Memory B cell (primary cell): Measurements from ENCODE around the gene CACNA1C.

Experiments used
- ATAC-seq: fragments of 150-1000 bp; cut with Tn5 transposase; 2 replicates; pipeline ENCODE4 v1.10.0; 2021; ENCODE audit warnings: low read depth, mild to moderate bottlenecking, moderate library complexity
- DNase-seq, 2 donors: peaks; one replicate each; pipeline ENCODE4 v3.0.0; 2022; ENCODE audit warnings: low spot score in 2 of 2
- H3K27ac Mint-ChIP-seq: one replicate; pipeline ENCODE4 v1.8.0; 2022; ENCODE audit warnings: mild to moderate bottlenecking, moderate library complexity, mixed read lengths
- H3K27me3 Mint-ChIP-seq: one replicate; pipeline ENCODE4 v1.8.0; 2022; ENCODE audit warnings: mixed read lengths
- H3K36me3 Mint-ChIP-seq: one replicate; pipeline ENCODE4 v1.8.0; 2022; ENCODE audit warnings: mild to moderate bottlenecking, mixed read lengths
- H3K4me1 Mint-ChIP-seq: one replicate; pipeline ENCODE4 v1.8.0; 2022; ENCODE audit warnings: mixed read lengths
- H3K4me3 Mint-ChIP-seq: one replicate; pipeline ENCODE4 v1.8.0; 2022; ENCODE audit warnings: mild to moderate bottlenecking, moderate library complexity, mixed read lengths
- H3K9me3 Mint-ChIP-seq: one replicate; pipeline ENCODE4 v1.8.0; 2022; ENCODE audit warnings: mixed read lengths

The CACNA1C gene

GRCh38 chr12:2555487-2556082 is 502.8 kb downstream of the CACNA1C start:
- ATAC-seq (no peak), DNase-seq (no peak)
- peaks cover 2% of the 10 kb centered on the region for H3K4me1 Mint-ChIP-seq
- H3K36me3 Mint-ChIP-seq, result no peaks in the 10 kb centered on the region
- H3K4me3 Mint-ChIP-seq, result no peak overlapping the region
- H3K27ac Mint-ChIP-seq, result no peak overlapping the region
- no peaks in the 10 kb centered on the region for H3K9me3 Mint-ChIP-seq
- H3K27me3 Mint-ChIP-seq, result peaks cover 7% of the 10 kb centered on the region

- no peak for DNase-seq
- no peaks in the 10 kb centered on the region for H3K9me3 Mint-ChIP-seq
- H3K4me3 Mint-ChIP-seq, result no peak overlapping the region
- peaks cover 7% of the 10 kb centered on the region for H3K27me3 Mint-ChIP-seq
- ATAC-seq, result no peak
- H3K36me3 Mint-ChIP-seq, result no peaks in the 10 kb centered on the region
- peaks cover 2% of the 10 kb centered on the region for H3K4me1 Mint-ChIP-seq
- no peak overlapping the region for H3K27ac Mint-ChIP-seq
Observed at GRCh38 chr12:2557597-2557996, 504.8 kb downstream of the CACNA1C start.

- Mint-ChIP-seq H3K9me3 (no peaks in the 10 kb centered on the region), H3K27me3 (peaks cover 11% of the 10 kb centered on the region), H3K4me1 (peaks cover 2% of the 10 kb centered on the region), H3K27ac (no peak overlapping the region), H3K4me3 (no peak overlapping the region), H3K36me3 (no peaks in the 10 kb centered on the region)
- no peak for ATAC-seq
- no peak for DNase-seq
Observed at GRCh38 chr12:2559931-2560330, 507.1 kb downstream of the CACNA1C start.

- Mint-ChIP-seq H3K27me3 (peaks cover 11% of the 10 kb centered on the region), H3K27ac (no peak overlapping the region), H3K9me3 (no peaks in the 10 kb centered on the region), H3K4me3 (no peak overlapping the region), H3K36me3 (no peaks in the 10 kb centered on the region), H3K4me1 (peaks cover 2% of the 10 kb centered on the region)
- ATAC-seq, result no peak
- DNase-seq, result no peak
Observed at GRCh38 chr12:2560356-2560755, 507.6 kb downstream of the CACNA1C start.

- no peak for DNase-seq
- no peak overlapping the region for H3K27ac Mint-ChIP-seq
Observed at GRCh38 chr12:2561367-2561766, 508.6 kb downstream of the CACNA1C start.

GRCh38 chr12:2562400-2562799 is 509.6 kb downstream of the CACNA1C start:
- ATAC-seq, result no peak
- Mint-ChIP-seq H3K4me3 (no peak overlapping the region), H3K27ac (no peak overlapping the region), H3K36me3 (no peaks in the 10 kb centered on the region), H3K4me1 (peaks cover 2% of the 10 kb centered on the region), H3K27me3 (peaks cover 9% of the 10 kb centered on the region), H3K9me3 (no peaks in the 10 kb centered on the region)
- DNase-seq, result no peak

More at GRCh38 chr12:2561367-2561766, 508.6 kb downstream of the CACNA1C start:
- Mint-ChIP-seq H3K4me1 (peaks cover 2% of the 10 kb centered on the region), H3K27me3 (peaks cover 11% of the 10 kb centered on the region), H3K9me3 (no peaks in the 10 kb centered on the region), H3K4me3 (no peak overlapping the region), H3K36me3 (no peaks in the 10 kb centered on the region)
- no peak for ATAC-seq

- Mint-ChIP-seq H3K27me3 (peaks cover 4% of the 10 kb centered on the region), H3K4me3 (no peak overlapping the region), H3K4me1 (peaks cover 2% of the 10 kb centered on the region), H3K27ac (no peak overlapping the region), H3K9me3 (no peaks in the 10 kb centered on the region), H3K36me3 (no peaks in the 10 kb centered on the region)
- no peak for DNase-seq
- no peak for ATAC-seq
Observed at GRCh38 chr12:2563709-2564108, 510.9 kb downstream of the CACNA1C start.

- Mint-ChIP-seq H3K4me3 (no peak overlapping the region), H3K27me3 (peaks cover 4% of the 10 kb centered on the region), H3K4me1 (no peaks in the 10 kb centered on the region), H3K27ac (no peak overlapping the region), H3K36me3 (no peaks in the 10 kb centered on the region), H3K9me3 (no peaks in the 10 kb centered on the region)
- no peak for ATAC-seq
- no peak for DNase-seq
Observed at GRCh38 chr12:2566161-2566560, 513.4 kb downstream of the CACNA1C start.

- peaks cover 7% of the 10 kb centered on the region for H3K27me3 Mint-ChIP-seq
- no peak overlapping the region for H3K27ac Mint-ChIP-seq
- no peaks in the 10 kb centered on the region for H3K4me1 Mint-ChIP-seq
- ATAC-seq (no peak), DNase-seq (no peak)
- no peak overlapping the region for H3K4me3 Mint-ChIP-seq
- H3K36me3 Mint-ChIP-seq, result no peaks in the 10 kb centered on the region
- no peaks in the 10 kb centered on the region for H3K9me3 Mint-ChIP-seq
Observed at GRCh38 chr12:2567711-2568110, 514.9 kb downstream of the CACNA1C start.

- H3K36me3 Mint-ChIP-seq, result no peaks in the 10 kb centered on the region
- no peak for DNase-seq
- no peaks in the 10 kb centered on the region for H3K4me1 Mint-ChIP-seq
- no peak overlapping the region for H3K27ac Mint-ChIP-seq
- ATAC-seq, result no peak
- H3K27me3 Mint-ChIP-seq, result peaks cover 9% of the 10 kb centered on the region
- no peak overlapping the region for H3K4me3 Mint-ChIP-seq
- peaks cover 1% of the 10 kb centered on the region for H3K9me3 Mint-ChIP-seq
Observed at GRCh38 chr12:2570562-2570961, 517.8 kb downstream of the CACNA1C start.

- Mint-ChIP-seq H3K9me3 (peaks cover 1% of the 10 kb centered on the region), H3K27me3 (peaks cover 14% of the 10 kb centered on the region), H3K27ac (no peak overlapping the region), H3K36me3 (no peaks in the 10 kb centered on the region), H3K4me1 (no peaks in the 10 kb centered on the region), H3K4me3 (no peak overlapping the region)
- no peak for DNase-seq
- ATAC-seq, result no peak
Observed at GRCh38 chr12:2574355-2574935, 521.7 kb downstream of the CACNA1C start.

- Mint-ChIP-seq H3K4me3 (no peak overlapping the region), H3K36me3 (no peaks in the 10 kb centered on the region), H3K27ac (no peak overlapping the region), H3K27me3 (peaks cover 14% of the 10 kb centered on the region), H3K9me3 (peaks cover 1% of the 10 kb centered on the region), H3K4me1 (no peaks in the 10 kb centered on the region)
- DNase-seq (no peak), ATAC-seq (no peak)
Observed at GRCh38 chr12:2575245-2575644, 522.5 kb downstream of the CACNA1C start.

- Mint-ChIP-seq H3K4me3 (no peak overlapping the region), H3K27ac (no peak overlapping the region), H3K27me3 (peaks cover 16% of the 10 kb centered on the region), H3K36me3 (no peaks in the 10 kb centered on the region), H3K4me1 (no peaks in the 10 kb centered on the region), H3K9me3 (no peaks in the 10 kb centered on the region)
- ATAC-seq, result no peak
- no peak for DNase-seq
Observed at GRCh38 chr12:2578211-2578610, 525.4 kb downstream of the CACNA1C start.

GRCh38 chr12:2578772-2579171 is 526.0 kb downstream of the CACNA1C start:
- H3K27ac Mint-ChIP-seq, result no peak overlapping the region
- no peak for ATAC-seq
- H3K36me3 Mint-ChIP-seq, result no peaks in the 10 kb centered on the region
- no peak overlapping the region for H3K4me3 Mint-ChIP-seq
- H3K9me3 Mint-ChIP-seq, result no peaks in the 10 kb centered on the region
- H3K4me1 Mint-ChIP-seq, result no peaks in the 10 kb centered on the region
- no peak for DNase-seq
- peaks cover 17% of the 10 kb centered on the region for H3K27me3 Mint-ChIP-seq

GRCh38 chr12:2580821-2581220 is 528.0 kb downstream of the CACNA1C start:
- H3K27me3 Mint-ChIP-seq, result peaks cover 14% of the 10 kb centered on the region
- H3K4me3 Mint-ChIP-seq, result no peak overlapping the region
- H3K27ac Mint-ChIP-seq, result no peak overlapping the region
- H3K4me1 Mint-ChIP-seq, result no peaks in the 10 kb centered on the region
- ATAC-seq, result no peak
- H3K9me3 Mint-ChIP-seq, result no peaks in the 10 kb centered on the region
- no peak for DNase-seq
- H3K36me3 Mint-ChIP-seq, result no peaks in the 10 kb centered on the region
